ENCODE measurements around the gene TSPAN32.
"Not testable (repeated sequence)": the region's sequence is repeated elsewhere in the genome, so short reads cannot be mapped to it uniquely, and the experiment has no call there.

TSPAN32 gene

GRCh38 chr11:2332569-2332968, 30.8 kb downstream of the TSPAN32 start:
- in situ Hi-C loops (cut with MboI; ENCODE audit: low sequenced_read_pairs) = not testable (repeated sequence)

DNA sequence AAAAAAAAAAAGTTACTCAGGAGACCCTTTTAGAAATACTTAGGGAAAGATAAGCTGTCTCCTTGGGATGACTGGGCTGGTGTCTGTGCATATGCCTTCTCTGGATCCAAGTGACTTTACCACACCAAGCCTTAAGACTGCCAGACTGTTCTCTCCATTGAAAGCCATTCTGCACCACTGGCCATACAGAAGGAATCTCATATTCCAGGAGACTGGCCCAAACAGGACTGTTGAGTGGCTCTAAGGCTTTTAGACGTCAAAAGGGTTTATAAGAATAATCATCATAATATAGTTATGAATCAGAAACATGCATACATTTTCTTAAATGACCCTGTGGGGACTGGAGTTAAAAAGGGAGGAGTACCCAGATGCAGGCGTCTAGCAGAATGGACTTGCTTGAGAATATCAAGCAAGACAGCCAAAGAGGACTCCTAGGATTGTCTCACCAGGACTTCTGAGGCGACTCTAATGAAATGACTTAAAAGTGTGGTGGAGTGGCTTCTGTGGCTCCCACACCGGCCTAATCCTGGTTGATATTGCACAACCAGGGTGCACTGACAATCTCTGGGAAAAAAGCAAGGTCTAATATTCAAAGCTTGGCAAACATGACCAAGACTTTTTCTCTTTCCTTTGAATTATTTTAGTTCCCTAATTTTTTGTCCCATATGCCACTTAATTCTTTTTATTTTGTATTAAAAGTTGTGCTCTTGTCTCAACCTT, 31.8 kb downstream of the TSPAN32 start:
- in situ Hi-C loops (cut with MboI; ENCODE audit: low sequenced_read_pairs) = not testable (repeated sequence)

DNA sequence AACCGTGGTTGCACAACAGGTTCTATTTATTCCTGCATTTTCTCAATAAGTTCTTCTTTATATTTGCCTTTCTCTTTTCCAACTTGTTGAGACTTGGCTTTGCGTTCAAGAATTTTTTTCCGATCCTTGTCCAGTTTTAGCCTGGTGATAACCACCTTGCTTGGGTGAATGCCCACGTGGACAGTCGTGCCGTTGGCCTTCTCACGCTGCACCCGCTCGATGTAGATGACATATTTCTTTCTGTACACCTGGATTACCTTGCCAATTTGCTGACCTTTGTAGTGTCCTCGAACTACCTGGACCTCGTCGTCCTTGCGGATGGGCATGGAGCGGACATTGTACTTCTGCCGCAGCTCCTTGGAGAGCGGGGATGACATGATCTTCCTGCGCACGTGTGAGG, 33.5 kb downstream of the TSPAN32 start:
- in situ Hi-C loops (cut with MboI; ENCODE audit: low sequenced_read_pairs) = not testable (repeated sequence)

GRCh38 chr11:2338760-2339159, 36.9 kb downstream of the TSPAN32 start:
- in situ Hi-C loops (cut with MboI; ENCODE audit: low sequenced_read_pairs) = not testable (repeated sequence)

DNA sequence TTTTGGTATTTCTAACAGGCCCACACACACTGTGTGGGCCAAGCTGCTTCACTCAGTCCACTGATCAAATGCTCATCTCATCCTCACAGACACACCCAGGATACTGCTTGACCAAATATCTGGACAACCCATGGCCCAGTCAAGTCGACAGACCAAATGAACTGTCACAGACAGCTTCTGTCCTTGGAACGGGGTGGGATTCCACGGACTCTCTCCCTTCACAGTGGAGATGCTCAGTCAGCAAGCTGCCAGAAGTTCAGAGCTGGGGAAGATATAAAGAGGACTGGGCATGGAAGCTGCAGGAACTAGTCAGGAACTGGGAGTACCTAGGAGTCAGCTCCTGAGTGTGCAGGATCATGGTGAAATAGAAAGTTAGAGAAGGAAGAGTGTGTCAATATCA, 40.7 kb downstream of the TSPAN32 start:
- in situ Hi-C loops (cut with MboI; ENCODE audit: low sequenced_read_pairs) = no loop called here

GRCh38 chr11:2342981-2343380, 41.2 kb downstream of the TSPAN32 start:
- in situ Hi-C loops (cut with MboI; ENCODE audit: low sequenced_read_pairs) = no loop called here

DNA sequence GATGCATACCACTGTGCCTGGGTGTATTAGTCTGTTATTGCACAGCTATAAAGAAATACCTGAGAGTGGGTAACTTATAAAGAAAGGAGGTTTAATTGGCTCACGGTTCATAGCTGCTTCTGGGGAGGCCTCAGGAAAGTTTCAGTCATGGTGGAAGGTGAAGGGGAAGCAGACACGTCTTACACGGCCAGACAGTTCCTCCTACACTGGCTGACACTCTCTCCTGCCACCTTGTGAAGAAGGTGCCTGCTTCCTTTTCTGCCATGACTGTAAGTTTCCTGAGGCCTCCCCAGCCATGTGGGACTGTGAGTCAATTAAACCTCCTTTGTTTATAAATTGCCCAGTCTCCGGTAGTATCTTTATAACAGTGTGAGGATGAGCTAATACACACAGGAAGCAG, 41.7 kb downstream of the TSPAN32 start:
- in situ Hi-C loops (cut with MboI; ENCODE audit: low sequenced_read_pairs) = no loop called here

GRCh38 chr11:2345050-2345449, 43.2 kb downstream of the TSPAN32 start:
- in situ Hi-C loops (cut with MboI; ENCODE audit: low sequenced_read_pairs) = no loop called here

GRCh38 chr11:2346014-2346413, 44.2 kb downstream of the TSPAN32 start:
- in situ Hi-C loops (cut with MboI; ENCODE audit: low sequenced_read_pairs) = no loop called here

- in situ Hi-C loops (cut with MboI; ENCODE audit: low sequenced_read_pairs) = no loop called here
These were observed 44.9 kb downstream of the TSPAN32 start for GRCh38 chr11:2346586-2347307.

GRCh38 chr11:2347308-2347830, 45.6 kb downstream of the TSPAN32 start:
- in situ Hi-C loops (cut with MboI; ENCODE audit: low sequenced_read_pairs) = no loop called here

GRCh38 chr11:2348986-2349385, 47.2 kb downstream of the TSPAN32 start:
- in situ Hi-C loops (cut with MboI; ENCODE audit: low sequenced_read_pairs) = no loop called here

GRCh38 chr11:2351701-2352100, 49.9 kb downstream of the TSPAN32 start:
- in situ Hi-C loops (cut with MboI; ENCODE audit: low sequenced_read_pairs) = no loop called here

DNA sequence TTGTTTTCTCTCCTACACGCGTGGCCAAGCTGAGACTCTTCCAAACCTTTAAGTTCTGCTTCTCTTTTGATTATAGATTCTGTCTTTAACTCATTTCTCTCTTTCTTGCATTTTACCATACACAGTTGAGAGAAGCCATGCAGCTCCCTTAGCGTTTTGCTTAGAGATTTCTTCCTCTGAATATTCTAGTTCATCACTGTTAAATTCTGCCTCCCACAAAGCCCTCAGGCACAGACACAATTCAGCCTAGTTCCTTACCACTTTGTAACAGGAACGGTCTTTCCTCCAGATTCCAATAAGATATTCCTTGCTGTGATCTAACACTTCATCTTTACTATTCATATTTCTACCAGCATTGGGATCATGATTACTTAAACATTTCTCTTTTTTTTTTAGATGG, 50.6 kb downstream of the TSPAN32 start:
- in situ Hi-C loops (cut with MboI; ENCODE audit: low sequenced_read_pairs) = no loop called here

- in situ Hi-C loops (cut with MboI; ENCODE audit: low sequenced_read_pairs) = no loop called here
These were observed 53.3 kb downstream of the TSPAN32 start for GRCh38 chr11:2355000-2355644.

GRCh38 chr11:2357246-2357645, 55.4 kb downstream of the TSPAN32 start:
- in situ Hi-C loops (cut with MboI; ENCODE audit: low sequenced_read_pairs) = no loop called here

- in situ Hi-C loops (cut with MboI; ENCODE audit: low sequenced_read_pairs) = not testable (repeated sequence)
These were observed 55.8 kb downstream of the TSPAN32 start for GRCh38 chr11:2357651-2358050.

DNA sequence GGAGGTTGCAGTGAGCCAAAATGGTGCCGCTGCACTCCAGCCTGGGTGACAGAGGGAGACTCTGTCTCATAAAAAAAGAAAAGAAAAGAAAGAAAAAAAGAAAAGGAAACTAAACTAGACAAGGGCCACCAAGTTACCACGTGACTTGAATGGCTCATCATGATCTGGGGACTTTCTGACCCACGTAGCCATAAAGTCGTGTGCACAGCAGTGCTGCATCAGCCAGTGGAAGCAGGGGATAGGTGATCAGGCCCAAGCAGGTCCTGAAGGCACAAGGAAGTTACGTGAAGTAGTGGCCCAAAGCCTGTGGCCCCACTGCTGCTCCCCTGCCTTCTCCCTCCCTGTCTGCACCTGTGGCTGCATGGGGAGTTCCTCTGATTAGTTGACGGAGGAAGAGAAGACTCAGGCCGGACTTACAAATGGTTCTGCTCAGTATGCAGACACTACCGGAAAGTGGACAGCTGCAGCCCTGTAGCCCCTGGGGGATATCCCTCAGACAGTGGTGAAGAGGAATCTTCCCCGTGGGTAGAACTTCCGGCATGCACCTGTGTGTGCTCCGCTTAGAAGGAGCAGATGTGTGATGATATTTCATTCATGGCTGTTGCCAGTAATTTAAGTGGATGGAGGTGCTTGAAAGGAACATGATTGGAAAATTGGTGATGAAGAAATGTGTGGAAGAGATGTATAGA, 57.1 kb downstream of the TSPAN32 start:
- in situ Hi-C loops (cut with MboI; ENCODE audit: low sequenced_read_pairs) = no loop called here

DNA sequence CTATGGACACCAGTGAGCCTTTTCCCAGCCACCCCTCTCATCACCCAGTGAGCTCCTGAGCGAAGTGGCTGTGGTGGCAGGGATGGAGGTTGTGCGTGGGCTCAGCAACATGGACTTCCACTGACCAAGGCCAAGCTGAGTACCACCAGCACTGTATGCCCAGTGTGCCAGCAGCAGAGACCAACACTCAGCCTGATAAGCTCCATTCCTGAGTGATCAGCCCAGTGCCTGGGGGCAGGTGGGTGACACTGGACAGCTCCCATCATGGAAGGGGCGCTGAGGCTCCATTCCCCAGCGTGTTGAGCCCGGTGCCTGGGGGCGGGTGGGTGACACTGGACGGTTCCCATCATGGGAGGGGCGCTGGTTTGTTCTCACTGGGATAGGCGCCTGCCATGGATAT, 57.7 kb downstream of the TSPAN32 start:
- in situ Hi-C loops (cut with MboI; ENCODE audit: low sequenced_read_pairs) = no loop called here

DNA sequence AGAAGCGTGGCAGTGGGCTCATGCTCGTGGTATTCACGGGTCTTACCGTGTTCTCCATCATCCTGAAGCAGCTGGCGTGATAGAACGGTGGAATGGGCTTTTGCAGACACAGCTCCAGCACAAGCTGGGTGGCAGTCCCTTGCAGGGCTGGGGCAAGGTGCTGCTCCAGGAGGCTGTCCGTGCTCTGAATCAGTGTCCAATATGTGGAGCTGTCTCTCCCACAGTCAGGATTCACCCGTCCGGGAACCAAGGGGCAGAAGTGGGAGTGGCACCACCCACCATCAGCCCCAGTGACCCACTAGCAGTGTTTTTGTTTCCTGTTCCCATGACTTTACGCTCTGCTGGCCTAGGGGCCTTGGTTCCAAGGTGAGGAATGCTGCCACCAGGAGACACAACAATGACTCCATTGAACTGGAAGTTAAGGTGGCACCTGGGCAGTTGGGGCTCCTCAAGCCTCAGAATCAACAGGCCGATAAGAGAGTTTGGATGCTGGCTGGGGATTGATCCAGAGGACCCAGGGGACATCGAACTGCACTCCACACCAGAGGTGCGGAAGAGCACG, 58.3 kb downstream of the TSPAN32 start:
- in situ Hi-C loops (cut with MboI; ENCODE audit: low sequenced_read_pairs) = no loop called here

GRCh38 chr11:2361565-2361964, 59.8 kb downstream of the TSPAN32 start:
- in situ Hi-C loops (cut with MboI; ENCODE audit: low sequenced_read_pairs) = no loop called here

Data from HL-60/S4 treated with phorbol 12-myristate 13-acetate at 8.2 ng/mL for 4 days and 3 days (cell line).